NOMO-1 treated with DMSO at 0.1 percent for 48 hours (cell line): Measurements from ENCODE around the gene XDH.

Source experiments
- DNase-seq: peaks from one replicate; lab custom pipeline; 2025; ENCODE audit not compliant: unreplicated experiment; lab: John Stamatoyannopoulos, UW

The XDH gene

DNA sequence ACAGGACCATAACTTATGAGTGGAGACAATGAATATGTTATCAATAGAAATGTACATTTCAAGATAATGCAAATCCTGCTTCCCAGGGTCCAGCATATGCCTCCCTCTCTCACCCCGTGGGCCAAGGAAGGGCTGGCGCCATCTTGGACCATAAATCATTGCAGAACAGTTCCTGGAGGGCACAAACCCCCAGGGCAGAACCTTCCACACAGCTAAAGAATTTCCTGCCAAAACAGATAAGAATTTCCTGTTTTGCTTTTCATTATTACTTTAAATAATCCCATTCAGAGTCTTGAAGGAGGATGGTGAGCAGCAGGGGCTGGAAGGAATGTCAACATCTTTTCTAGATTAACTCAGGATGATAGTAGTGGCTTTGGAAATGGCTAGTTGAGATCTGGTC, 126.9 kb downstream of the XDH start:
- DNase-seq: no peak

DNA sequence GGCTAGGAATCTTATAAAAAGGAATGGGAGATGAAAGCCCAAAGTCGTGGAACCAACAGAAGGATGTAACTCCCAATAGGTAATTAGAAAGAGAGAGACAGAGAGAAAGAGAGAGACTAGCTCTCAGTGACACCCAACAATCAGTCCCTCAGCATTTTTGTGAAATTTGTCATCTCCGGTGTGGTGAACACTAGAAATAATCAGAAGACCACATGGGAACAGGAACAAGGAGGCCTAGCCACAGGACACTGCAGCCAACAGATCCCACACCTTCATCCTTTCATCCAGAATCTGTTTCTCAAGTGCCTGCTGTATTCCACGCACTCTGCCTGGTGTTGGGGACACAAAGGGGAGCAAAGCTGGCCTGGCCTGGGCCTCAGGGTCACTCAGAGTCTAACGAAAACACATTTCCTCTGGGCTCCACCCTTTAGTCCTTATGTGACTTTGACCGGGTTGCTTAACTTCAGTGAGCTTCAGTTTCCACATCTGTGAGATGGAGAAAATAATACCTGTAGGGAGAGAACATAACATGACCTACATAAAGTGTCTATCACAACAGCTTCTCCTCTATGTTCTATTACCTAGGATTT, 127.5 kb downstream of the XDH start:
- no peak for DNase-seq

DNA sequence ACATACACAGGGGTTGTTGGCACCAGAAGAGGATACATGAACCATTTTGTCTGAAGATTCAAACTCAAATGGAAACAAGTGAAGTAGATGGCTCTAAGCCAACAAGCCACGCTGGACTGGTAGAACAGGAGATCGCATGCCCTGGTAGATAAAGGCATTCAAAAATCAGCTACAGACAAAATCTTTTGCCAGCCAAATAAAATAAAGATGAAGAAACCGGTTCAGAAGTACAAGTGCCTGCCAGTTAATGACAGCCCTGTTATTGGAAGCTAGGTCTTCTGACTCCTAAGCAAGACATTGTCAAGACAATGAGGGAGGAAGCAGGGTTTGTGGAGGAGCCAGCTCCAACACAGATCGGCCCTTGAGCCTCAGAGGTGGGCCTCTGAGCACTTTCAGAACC, 128.3 kb downstream of the XDH start:
- no peak for DNase-seq
